ENCODE data around the gene PRKAG2.

GRCh38 chr7:151838072-151838471, 38.8 kb downstream of the PRKAG2 start:
- TF ChIP-seq POLR2AphosphoS5 (IDR thresholded peaks at IDR 0.05; ENCODE audit: borderline replicate concordance, low read depth, low read length) (no peak), EZH2 (IDR thresholded peaks at IDR 0.05) (no peak), FOXP2 (optimal IDR thresholded peaks at IDR 0.05; ENCODE audit: control extremely low read depth, extremely low read length, insufficient read depth) (no peak)

Data from SK-N-MC (cell line).